Ectodermal cell (in vitro differentiated cells): ENCODE results near the gene FAM114A2.
"Not testable (repeated sequence)": the region's sequence is repeated elsewhere in the genome, so short reads cannot be mapped to it uniquely, and the experiment has no call there.

Source experiments
- H3K27ac ChIP-seq: 2 replicates; pipeline ENCODE4 v1.7.0; 2013; ENCODE audit warnings: mild to moderate bottlenecking, low read depth, low read length; ENCODE audit not compliant: insufficient read depth, poor library complexity, severe bottlenecking
- H3K27me3 ChIP-seq: 2 replicates; pipeline ENCODE4 v1.7.0; 2013; ENCODE audit warnings: mild to moderate bottlenecking, low read length; ENCODE audit not compliant: insufficient read depth, control insufficient read depth, poor library complexity, severe bottlenecking
- H3K36me3 ChIP-seq: one replicate; pipeline ENCODE4 v1.7.0; 2013; ENCODE audit warnings: low read length; ENCODE audit not compliant: control insufficient read depth, insufficient read depth
- H3K4me1 ChIP-seq: one replicate; pipeline ENCODE4 v1.7.0; 2013; ENCODE audit warnings: low read length; ENCODE audit not compliant: control insufficient read depth, insufficient read depth
- H3K4me3 ChIP-seq: 2 replicates; pipeline ENCODE4 v1.7.0; 2013; ENCODE audit warnings: low read depth, low read length, control low read depth; ENCODE audit not compliant: insufficient read depth
- H3K9me3 ChIP-seq: 2 replicates; pipeline ENCODE4 v1.7.0; 2013; ENCODE audit warnings: mild to moderate bottlenecking, low read length, moderate library complexity; ENCODE audit not compliant: control insufficient read depth
- WGBS, 2 experiments: methylation state at CpG; one replicate each; pipeline ENCODE4 v1.1.7; 2013; ENCODE audit warnings: missing lambda C conversion rate in 2 of 2; 5-methylcytosine and 5-hydroxymethylcytosine counted together

The FAM114A2 gene

GRCh38 chr5:154072414-154073171 is 33.9 kb upstream of the FAM114A2 start:
- Histone ChIP-seq H3K36me3 (no peaks in the 10 kb centered on the region), H3K27me3 (peaks cover 3% of the 10 kb centered on the region), H3K9me3 (no peaks in the 10 kb centered on the region), H3K27ac (no peak overlapping the region), H3K4me3 (no peak overlapping the region), H3K4me1 (peaks cover 9% of the 10 kb centered on the region)
- 27 to 35% methylated on average over 16 to 18 of the region's 18 CpGs for WGBS, 2 experiments

GRCh38 chr5:154071799-154072413 is 33.2 kb upstream of the FAM114A2 start:
- Histone ChIP-seq H3K36me3 (no peaks in the 10 kb centered on the region), H3K9me3 (no peaks in the 10 kb centered on the region), H3K4me1 (peaks cover 9% of the 10 kb centered on the region), H3K27ac (no peak overlapping the region), H3K27me3 (peaks cover 3% of the 10 kb centered on the region), H3K4me3 (no peak overlapping the region)
- 88 to 91% methylated on average over 2 of the region's 2 CpGs for WGBS, 2 experiments

GRCh38 chr5:154069854-154070253 is 31.1 kb upstream of the FAM114A2 start:
- 90% methylated on average over 5 of the region's 5 CpGs for WGBS, 2 experiments
- not testable (repeated sequence) for H3K4me1 ChIP-seq

GRCh38 chr5:154065971-154066370 is 27.3 kb upstream of the FAM114A2 start:
- Histone ChIP-seq H3K4me1 (no peaks in the 10 kb centered on the region), H3K4me3 (no peak overlapping the region), H3K36me3 (no peaks in the 10 kb centered on the region), H3K27me3 (no peaks in the 10 kb centered on the region), H3K9me3 (no peaks in the 10 kb centered on the region), H3K27ac (no peak overlapping the region)

More at GRCh38 chr5:154069854-154070253, 31.1 kb upstream of the FAM114A2 start:
- not testable (repeated sequence) for H3K27me3 ChIP-seq, H3K27ac ChIP-seq, H3K9me3 ChIP-seq, H3K36me3 ChIP-seq, H3K4me3 ChIP-seq

GRCh38 chr5:154063372-154063771 is 24.7 kb upstream of the FAM114A2 start:
- Histone ChIP-seq H3K4me3 (no peak overlapping the region), H3K27me3 (no peaks in the 10 kb centered on the region), H3K4me1 (peaks cover 12% of the 10 kb centered on the region), H3K27ac (no peak overlapping the region), H3K9me3 (no peaks in the 10 kb centered on the region), H3K36me3 (no peaks in the 10 kb centered on the region)

- Histone ChIP-seq H3K27ac (no peak overlapping the region), H3K9me3 (no peaks in the 10 kb centered on the region), H3K36me3 (no peaks in the 10 kb centered on the region), H3K4me1 (peaks cover 13% of the 10 kb centered on the region), H3K27me3 (no peaks in the 10 kb centered on the region), H3K4me3 (no peak overlapping the region)
- WGBS, 2 experiments: 85 to 89% methylated on average over 3 of the region's 3 CpGs
These were observed 21.9 kb upstream of the FAM114A2 start for GRCh38 chr5:154060606-154061005.

- H3K9me3 ChIP-seq: no peaks in the 10 kb centered on the region
- 89 to 94% methylated on average over 4 of the region's 4 CpGs for WGBS, 2 experiments
These were observed 20.9 kb upstream of the FAM114A2 start for GRCh38 chr5:154059583-154059982.

GRCh38 chr5:154059039-154059430 is 20.3 kb upstream of the FAM114A2 start:
- Histone ChIP-seq H3K27ac (no peak overlapping the region), H3K4me1 (peaks cover 13% of the 10 kb centered on the region), H3K9me3 (no peaks in the 10 kb centered on the region), H3K27me3 (no peaks in the 10 kb centered on the region), H3K4me3 (no peak overlapping the region), H3K36me3 (no peaks in the 10 kb centered on the region)
- WGBS, 2 experiments: 36 to 37% methylated on average over 6 of the region's 6 CpGs

More at GRCh38 chr5:154059583-154059982, 20.9 kb upstream of the FAM114A2 start:
- H3K27me3 ChIP-seq: no peaks in the 10 kb centered on the region
- H3K4me1 ChIP-seq: peaks cover 13% of the 10 kb centered on the region
- H3K27ac ChIP-seq: no peak overlapping the region
- H3K36me3 ChIP-seq: no peaks in the 10 kb centered on the region
- no peak overlapping the region for H3K4me3 ChIP-seq

- Histone ChIP-seq H3K27me3 (no peaks in the 10 kb centered on the region), H3K9me3 (no peaks in the 10 kb centered on the region), H3K27ac (no peak overlapping the region), H3K36me3 (no peaks in the 10 kb centered on the region), H3K4me3 (no peak overlapping the region), H3K4me1 (peaks cover 13% of the 10 kb centered on the region)
- 80 to 82% methylated on average over 10 of the region's 10 CpGs for WGBS, 2 experiments
These were observed 19.6 kb upstream of the FAM114A2 start for GRCh38 chr5:154058055-154059038.

- Histone ChIP-seq H3K4me1 (peaks cover 13% of the 10 kb centered on the region), H3K9me3 (no peaks in the 10 kb centered on the region), H3K36me3 (peaks cover under 1% of the 10 kb centered on the region), H3K27ac (no peak overlapping the region), H3K4me3 (no peak overlapping the region), H3K27me3 (no peaks in the 10 kb centered on the region)
- WGBS, 2 experiments: 98 to 100% methylated on average over 2 of the region's 2 CpGs
These were observed 16.5 kb upstream of the FAM114A2 start for GRCh38 chr5:154055201-154055600.
